ENCODE data around the gene CAPN5. TPM values are rescaled to one million over a fixed set of nuclear protein-coding genes. Genes with fewer than 3 reads are reported as not detected.

The CAPN5 gene
- total and polyA plus RNA-seq, 2 of the 13 experiments (the other 11 are each of a cell fraction or from before 2014, with no cell fraction given) = 0.27 to 1.2 TPM

DNA sequence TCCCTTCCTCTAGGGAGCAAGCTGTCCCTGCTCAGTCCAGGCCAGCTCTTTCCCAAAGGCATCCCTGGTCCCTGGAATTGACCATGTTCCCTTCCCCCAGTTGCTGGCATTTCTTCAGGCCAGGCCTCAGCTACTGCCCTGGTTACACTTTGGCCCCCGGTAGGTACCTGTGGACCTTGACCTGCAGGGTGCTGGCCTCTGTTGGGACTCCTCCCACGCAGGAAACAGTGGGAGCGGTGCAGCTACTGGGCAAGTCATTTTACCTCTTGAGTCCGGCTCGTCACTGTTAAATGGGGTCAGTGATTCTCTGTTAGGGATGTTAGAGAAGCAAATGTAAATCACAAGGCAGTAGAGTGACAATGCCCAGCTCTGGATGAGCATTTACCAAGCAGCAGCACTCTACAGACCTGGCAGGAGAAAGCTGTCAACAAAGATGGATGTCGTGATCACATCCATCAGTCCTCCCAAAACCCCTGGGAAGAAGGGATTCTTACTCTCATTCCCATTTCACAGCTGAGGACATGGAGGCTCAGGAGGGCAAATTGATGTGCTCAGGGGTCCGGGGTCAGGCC lies 78.2 kb downstream of the CAPN5 start (continued):
- TF ChIP-seq HMGXB3 (CRISPR knock-in tag; IDR thresholded peaks at IDR 0.05; ENCODE audit: borderline replicate concordance) (peak; percentile 26; the same call in 1 of the 2 replicates), SP1 (IDR thresholded peaks at IDR 0.05) (no peak), SP1 (CRISPR knock-in tag; IDR thresholded peaks at IDR 0.05) (no peak), ZNF687 (CRISPR knock-in tag; IDR thresholded peaks at IDR 0.05) (peak; percentile 88), ATF1 (CRISPR knock-in tag; IDR thresholded peaks at IDR 0.05) (no peak), ZNF580 (CRISPR knock-in tag; IDR thresholded peaks at IDR 0.05; ENCODE audit: borderline replicate concordance, low read depth) (0 out of 2 replicates have a peak, but pooled peaks have one; percentile 34), TEAD3 (CRISPR knock-in tag; optimal IDR thresholded peaks at IDR 0.05; ENCODE audit: borderline replicate concordance) (peak; percentile 92), ISL2 (CRISPR knock-in tag; IDR thresholded peaks at IDR 0.05) (peak; percentile 56; the same call in 1 of the 2 replicates), CEBPB (IDR thresholded peaks at IDR 0.05; ENCODE audit: borderline replicate concordance, low read depth, low read length) (no peak)
- TF ChIP-seq, protein P1, sequence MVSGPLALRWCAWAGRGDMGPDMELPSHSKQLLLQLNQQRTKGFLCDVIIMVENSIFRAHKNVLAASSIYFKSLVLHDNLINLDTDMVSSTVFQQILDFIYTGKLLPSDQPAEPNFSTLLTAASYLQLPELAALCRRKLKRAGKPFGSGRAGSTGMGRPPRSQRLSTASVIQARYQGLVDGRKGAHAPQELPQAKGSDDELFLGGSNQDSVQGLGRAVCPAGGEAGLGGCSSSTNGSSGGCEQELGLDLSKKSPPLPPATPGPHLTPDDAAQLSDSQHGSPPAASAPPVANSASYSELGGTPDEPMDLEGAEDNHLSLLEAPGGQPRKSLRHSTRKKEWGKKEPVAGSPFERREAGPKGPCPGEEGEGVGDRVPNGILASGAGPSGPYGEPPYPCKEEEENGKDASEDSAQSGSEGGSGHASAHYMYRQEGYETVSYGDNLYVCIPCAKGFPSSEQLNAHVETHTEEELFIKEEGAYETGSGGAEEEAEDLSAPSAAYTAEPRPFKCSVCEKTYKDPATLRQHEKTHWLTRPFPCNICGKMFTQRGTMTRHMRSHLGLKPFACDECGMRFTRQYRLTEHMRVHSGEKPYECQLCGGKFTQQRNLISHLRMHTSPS (CRISPR knock-in tag; IDR thresholded peaks at IDR 0.05; ENCODE audit: low read depth) = peak; percentile 52; the same call in 1 of the 2 replicates
- TF ChIP-seq, protein P2, sequence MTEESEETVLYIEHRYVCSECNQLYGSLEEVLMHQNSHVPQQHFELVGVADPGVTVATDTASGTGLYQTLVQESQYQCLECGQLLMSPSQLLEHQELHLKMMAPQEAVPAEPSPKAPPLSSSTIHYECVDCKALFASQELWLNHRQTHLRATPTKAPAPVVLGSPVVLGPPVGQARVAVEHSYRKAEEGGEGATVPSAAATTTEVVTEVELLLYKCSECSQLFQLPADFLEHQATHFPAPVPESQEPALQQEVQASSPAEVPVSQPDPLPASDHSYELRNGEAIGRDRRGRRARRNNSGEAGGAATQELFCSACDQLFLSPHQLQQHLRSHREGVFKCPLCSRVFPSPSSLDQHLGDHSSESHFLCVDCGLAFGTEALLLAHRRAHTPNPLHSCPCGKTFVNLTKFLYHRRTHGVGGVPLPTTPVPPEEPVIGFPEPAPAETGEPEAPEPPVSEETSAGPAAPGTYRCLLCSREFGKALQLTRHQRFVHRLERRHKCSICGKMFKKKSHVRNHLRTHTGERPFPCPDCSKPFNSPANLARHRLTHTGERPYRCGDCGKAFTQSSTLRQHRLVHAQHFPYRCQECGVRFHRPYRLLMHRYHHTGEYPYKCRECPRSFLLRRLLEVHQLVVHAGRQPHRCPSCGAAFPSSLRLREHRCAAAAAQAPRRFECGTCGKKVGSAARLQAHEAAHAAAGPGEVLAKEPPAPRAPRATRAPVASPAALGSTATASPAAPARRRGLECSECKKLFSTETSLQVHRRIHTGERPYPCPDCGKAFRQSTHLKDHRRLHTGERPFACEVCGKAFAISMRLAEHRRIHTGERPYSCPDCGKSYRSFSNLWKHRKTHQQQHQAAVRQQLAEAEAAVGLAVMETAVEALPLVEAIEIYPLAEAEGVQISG (CRISPR knock-in tag; IDR thresholded peaks at IDR 0.05) = peak; percentile 44; the same call in 1 of the 2 replicates
- TF ChIP-seq, protein P3, sequence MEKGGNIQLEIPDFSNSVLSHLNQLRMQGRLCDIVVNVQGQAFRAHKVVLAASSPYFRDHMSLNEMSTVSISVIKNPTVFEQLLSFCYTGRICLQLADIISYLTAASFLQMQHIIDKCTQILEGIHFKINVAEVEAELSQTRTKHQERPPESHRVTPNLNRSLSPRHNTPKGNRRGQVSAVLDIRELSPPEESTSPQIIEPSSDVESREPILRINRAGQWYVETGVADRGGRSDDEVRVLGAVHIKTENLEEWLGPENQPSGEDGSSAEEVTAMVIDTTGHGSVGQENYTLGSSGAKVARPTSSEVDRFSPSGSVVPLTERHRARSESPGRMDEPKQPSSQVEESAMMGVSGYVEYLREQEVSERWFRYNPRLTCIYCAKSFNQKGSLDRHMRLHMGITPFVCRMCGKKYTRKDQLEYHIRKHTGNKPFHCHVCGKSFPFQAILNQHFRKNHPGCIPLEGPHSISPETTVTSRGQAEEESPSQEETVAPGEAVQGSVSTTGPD (CRISPR knock-in tag; IDR thresholded peaks at IDR 0.05) = peak; percentile 47; the same call in 1 of the 2 replicates

All from HepG2 (cell line).